Subcutaneous adipose tissue (tissue), 4 donors: ENCODE data around the gene ACR. TPM values are rescaled to one million over a fixed set of nuclear protein-coding genes. Genes with fewer than 3 reads are reported as not detected.

ENCODE experiments used
- CTCF ChIP-seq: fragments of 450-650 bp; IDR thresholded peaks from one replicate; pipeline ENCODE4 v1.5.1; 2016; ENCODE audit warnings: low read depth, mild to moderate bottlenecking, control low read depth, antibody characterized with exemption, moderate library complexity
- total RNA-seq, 4 donors: library from RNA; depleted of rRNA; stranded (reverse); fragments of >200 nt; gene quantifications; one replicate each; pipeline ENCODE4 v1.1.0, GENCODE V29; 2016

ACR gene
- total RNA-seq, 4 donors from 2014 or later, result 1.3 to 1.5 TPM; not detected in 2

DNA sequence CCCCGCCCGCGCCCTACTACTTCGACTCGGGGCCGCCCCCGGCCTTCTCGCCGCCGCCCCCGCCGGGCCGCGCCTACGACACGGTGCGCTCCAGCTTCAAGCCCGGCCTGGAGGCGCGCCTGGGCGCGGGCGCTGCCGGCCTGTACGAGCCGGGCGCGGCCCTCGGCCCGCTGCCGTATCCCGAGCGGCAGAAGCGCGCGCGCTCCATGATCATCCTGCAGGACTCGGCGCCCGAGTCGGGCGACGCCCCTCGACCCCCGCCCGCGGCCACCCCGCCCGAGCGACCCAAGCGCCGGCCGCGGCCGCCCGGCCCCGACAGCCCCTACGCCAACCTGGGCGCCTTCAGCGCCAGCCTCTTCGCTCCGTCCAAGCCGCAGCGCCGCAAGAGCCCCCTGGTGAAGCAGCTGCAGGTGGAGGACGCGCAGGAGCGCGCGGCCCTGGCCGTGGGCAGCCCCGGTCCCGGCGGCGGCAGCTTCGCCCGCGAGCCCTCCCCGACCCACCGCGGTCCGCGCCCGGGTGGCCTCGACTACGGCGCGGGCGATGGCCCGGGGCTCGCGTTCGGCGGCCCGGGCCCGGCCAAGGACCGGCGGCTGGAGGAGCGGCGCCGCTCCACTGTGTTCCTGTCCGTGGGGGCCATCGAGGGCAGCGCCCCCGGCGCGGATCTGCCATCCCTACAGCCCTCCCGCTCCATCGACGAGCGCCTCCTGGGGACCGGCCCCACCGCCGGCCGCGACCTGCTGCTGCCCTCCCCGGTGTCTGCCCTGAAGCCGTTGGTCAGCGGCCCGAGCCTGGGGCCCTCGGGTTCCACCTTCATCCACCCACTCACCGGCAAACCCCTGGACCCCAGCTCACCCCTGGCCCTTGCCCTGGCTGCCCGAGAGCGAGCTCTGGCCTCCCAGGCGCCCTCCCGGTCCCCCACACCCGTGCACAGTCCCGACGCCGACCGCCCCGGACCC, 17.4 kb upstream of the ACR start:
- no peak for TF ChIP-seq CTCF

DNA sequence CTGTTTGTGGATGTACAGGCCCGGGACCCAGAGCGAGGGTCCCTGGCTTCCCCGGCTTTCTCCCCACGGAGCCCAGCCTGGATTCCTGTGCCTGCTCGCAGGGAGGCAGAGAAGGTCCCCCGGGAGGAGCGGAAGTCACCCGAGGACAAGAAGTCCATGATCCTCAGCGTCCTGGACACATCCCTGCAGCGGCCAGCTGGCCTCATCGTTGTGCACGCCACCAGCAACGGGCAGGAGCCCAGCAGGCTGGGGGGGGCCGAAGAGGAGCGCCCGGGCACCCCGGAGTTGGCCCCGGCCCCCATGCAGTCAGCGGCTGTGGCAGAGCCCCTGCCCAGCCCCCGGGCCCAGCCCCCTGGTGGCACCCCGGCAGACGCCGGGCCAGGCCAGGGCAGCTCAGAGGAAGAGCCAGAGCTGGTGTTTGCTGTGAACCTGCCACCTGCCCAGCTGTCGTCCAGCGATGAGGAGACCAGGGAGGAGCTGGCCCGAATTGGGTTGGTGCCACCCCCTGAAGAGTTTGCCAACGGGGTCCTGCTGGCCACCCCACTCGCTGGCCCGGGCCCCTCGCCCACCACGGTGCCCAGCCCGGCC, 16.7 kb upstream of the ACR start:
- no peak for TF ChIP-seq CTCF

DNA sequence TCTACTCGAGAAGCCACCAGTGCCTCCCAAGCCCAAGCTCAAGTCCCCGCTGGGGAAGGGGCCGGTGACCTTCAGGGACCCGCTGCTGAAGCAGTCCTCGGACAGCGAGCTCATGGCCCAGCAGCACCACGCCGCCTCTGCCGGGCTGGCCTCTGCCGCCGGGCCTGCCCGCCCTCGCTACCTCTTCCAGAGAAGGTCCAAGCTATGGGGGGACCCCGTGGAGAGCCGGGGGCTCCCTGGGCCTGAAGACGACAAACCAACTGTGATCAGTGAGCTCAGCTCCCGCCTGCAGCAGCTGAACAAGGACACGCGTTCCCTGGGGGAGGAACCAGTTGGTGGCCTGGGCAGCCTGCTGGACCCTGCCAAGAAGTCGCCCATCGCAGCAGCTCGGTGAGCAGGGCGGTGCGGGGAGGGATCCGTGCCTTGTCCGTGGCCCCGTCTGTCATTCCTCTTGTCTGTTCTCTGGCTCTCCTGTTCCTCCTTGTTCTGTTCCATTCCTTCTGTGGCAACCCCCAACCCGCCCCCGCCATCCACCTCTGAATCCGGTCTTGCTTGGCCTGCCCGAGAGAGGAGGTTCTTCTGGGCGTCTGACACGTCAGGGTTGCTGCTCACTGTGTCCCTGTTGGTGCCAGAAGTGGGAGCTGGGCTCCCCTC, 15.8 kb upstream of the ACR start:
- no peak for TF ChIP-seq CTCF

DNA sequence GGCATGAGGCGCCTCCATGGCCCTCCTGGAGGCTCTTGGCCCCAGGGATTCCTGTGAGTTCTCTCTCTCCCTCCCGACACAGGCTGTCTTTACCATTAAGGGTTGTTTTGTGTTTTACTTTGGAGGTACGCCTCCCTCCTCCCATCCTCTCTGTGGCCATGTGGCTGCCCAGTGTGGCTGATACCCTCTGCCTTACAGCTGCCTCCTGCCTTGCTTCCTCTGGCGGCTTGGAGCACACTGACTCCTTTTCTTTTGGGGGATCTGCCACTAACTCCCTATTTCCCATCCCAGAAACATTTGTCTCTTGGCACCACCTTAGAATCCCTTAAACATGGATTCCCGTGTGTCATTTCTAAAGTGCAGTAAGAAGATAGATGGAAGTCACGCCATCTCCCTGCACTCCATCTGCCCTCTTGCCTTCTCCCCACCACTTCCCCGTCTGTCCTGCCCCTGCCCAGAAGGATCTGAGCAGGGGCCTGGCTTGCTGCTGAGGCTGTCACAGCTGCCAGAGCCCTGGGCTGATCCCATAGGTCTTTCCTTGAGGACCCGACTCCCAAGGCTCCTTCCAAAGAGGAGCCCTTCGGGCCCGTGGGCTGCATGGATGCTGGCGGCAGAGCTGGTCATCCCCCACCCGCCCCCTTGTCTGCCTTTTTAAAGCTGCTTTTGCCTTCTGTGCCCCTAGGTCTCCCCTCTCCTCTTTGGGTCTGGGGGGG, 15.1 kb upstream of the ACR start:
- TF ChIP-seq CTCF, result no peak

DNA sequence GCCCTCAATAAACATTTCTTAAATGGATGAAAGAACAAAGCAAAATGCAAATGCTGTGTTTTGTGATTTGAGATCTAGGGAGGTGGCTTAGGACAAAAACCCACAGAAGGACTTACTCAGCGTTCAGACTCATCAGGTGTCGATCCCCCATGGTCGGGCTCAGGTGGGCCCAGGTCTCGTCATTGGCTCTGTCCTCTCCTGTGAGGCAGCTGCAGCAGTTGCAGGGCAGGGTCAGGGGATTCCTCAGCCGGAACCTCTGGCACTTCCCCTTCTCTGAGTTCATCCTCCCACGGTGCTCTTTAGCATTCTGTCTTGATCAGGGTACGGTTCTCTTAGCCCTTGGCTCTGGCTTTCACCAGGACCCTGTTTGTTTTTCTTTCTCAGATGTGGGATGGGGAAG, 14.0 kb upstream of the ACR start:
- TF ChIP-seq CTCF, result no peak

DNA sequence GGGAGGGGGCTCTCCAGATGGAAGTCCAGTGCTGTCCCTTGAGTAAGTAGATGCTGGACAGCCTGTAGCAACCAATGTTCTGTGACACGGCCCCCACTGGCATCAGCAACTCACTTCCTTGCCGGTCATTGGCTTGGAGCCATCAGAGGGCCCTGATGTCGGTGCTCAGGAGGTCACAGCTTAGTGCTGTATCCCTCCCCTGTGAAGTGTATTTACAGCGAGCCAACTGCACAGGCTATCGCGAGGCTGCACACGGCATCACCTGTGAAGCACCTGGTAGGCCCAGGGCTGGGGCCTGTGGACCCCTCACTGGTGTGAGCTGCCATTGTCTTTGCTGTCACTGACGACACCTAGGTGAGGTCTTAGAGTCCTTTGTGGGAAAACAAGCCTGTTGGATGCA, 13.4 kb upstream of the ACR start:
- TF ChIP-seq CTCF, result no peak
